GM21390 (cell line): ENCODE measurements around the gene RAB5B.

ENCODE experiments used
- ATAC-seq: cut with Tn5 transposase; IDR thresholded peaks from one replicate; pipeline ENCODE4 v1.9.1; 2021; ENCODE audit not compliant: unreplicated experiment

RAB5B gene

GRCh38 chr12:55973599-55974307 is at the start of gene RAB5B:
TSS of gene RAB5B (plus strand) at chr12:55974078. CDS start at chr12:55986961, 12,883 bp downstream.
- ATAC-seq, result peak; percentile 92

GRCh38 chr12:55925371-55925770 is 48.5 kb upstream of the RAB5B start:
- ATAC-seq, result no peak

- no peak for ATAC-seq
Observed at GRCh38 chr12:55925870-55926737, 47.8 kb upstream of the RAB5B start.

- ATAC-seq, result peak; percentile 31
Observed at GRCh38 chr12:55926738-55927587, 46.9 kb upstream of the RAB5B start.

- ATAC-seq, result peak; percentile 35
Observed at GRCh38 chr12:55927588-55928502, 46.0 kb upstream of the RAB5B start, which contains the start of gene PYM1. TSS of gene PYM1 (minus strand) at chr12:55927894. CDS start at chr12:55927761, 133 bp downstream.

GRCh38 chr12:55929306-55929791 is 44.5 kb upstream of the RAB5B start:
- ATAC-seq, result peak; percentile 32

- no peak for ATAC-seq
Observed at GRCh38 chr12:55930771-55931316, 43.0 kb upstream of the RAB5B start, which contains the start of gene DGKA. TSS of gene DGKA (plus strand) at chr12:55931162. CDS start at chr12:55936504, 5,342 bp downstream.

- ATAC-seq, result no peak
Observed at GRCh38 chr12:55931317-55931779, 42.5 kb upstream of the RAB5B start.

GRCh38 chr12:55931780-55932550 is 41.9 kb upstream of the RAB5B start:
- no peak for ATAC-seq

GRCh38 chr12:55932551-55932910 is 41.3 kb upstream of the RAB5B start:
- no peak for ATAC-seq

GRCh38 chr12:55933169-55933798 is 40.6 kb upstream of the RAB5B start:
- ATAC-seq, result no peak

- no peak for ATAC-seq
Observed at GRCh38 chr12:55933799-55934742, 39.8 kb upstream of the RAB5B start.

GRCh38 chr12:55934773-55935172 is 39.1 kb upstream of the RAB5B start:
- no peak for ATAC-seq

- no peak for ATAC-seq
Observed at GRCh38 chr12:55935738-55936151, 38.1 kb upstream of the RAB5B start.

- ATAC-seq, result no peak
Observed at GRCh38 chr12:55937981-55938380, 35.9 kb upstream of the RAB5B start.

GRCh38 chr12:55938826-55939501 is 34.9 kb upstream of the RAB5B start:
- no peak for ATAC-seq
